VCaP (cell line): Measurements from ENCODE around the gene EPS8L3.
"Not testable (repeated sequence)": the region's sequence is repeated elsewhere in the genome, so short reads cannot be mapped to it uniquely, and the experiment has no call there.

Experiments
- H3K27ac ChIP-seq: fragments of 450-650 bp; 2 replicates; pipeline ENCODE4 v1.5.1; 2017
- CTCF ChIP-seq: fragments of 450-650 bp; conservative IDR thresholded peaks from 2 replicates; pipeline ENCODE4 v1.5.1; 2017; ENCODE audit warnings: mild to moderate bottlenecking, moderate library complexity

Gene EPS8L3

GRCh38 chr1:109714661-109715372 is 48.9 kb downstream of the EPS8L3 start:
- no peak for TF ChIP-seq CTCF
- H3K27ac ChIP-seq = no peak overlapping the region

GRCh38 chr1:109713636-109714035 is 50.1 kb downstream of the EPS8L3 start:
- TF ChIP-seq CTCF = no peak
- H3K27ac ChIP-seq = no peak overlapping the region

- no peak for TF ChIP-seq CTCF
- no peak overlapping the region for H3K27ac ChIP-seq
These were observed 51.3 kb downstream of the EPS8L3 start for GRCh38 chr1:109712321-109712864.

GRCh38 chr1:109711593-109712320 is 52.0 kb downstream of the EPS8L3 start, which contains the start of gene GSTM5:
TSS of gene GSTM5 (plus strand) at chr1:109712251. CDS start at chr1:109712313, 62 bp downstream.
- not testable (repeated sequence) for H3K27ac ChIP-seq

GRCh38 chr1:109709822-109710221 is 53.9 kb downstream of the EPS8L3 start:
- not testable (repeated sequence) for H3K27ac ChIP-seq

GRCh38 chr1:109708949-109709348 is 54.8 kb downstream of the EPS8L3 start:
- H3K27ac ChIP-seq = not testable (repeated sequence)

GRCh38 chr1:109705411-109705810 is 58.3 kb downstream of the EPS8L3 start:
- TF ChIP-seq CTCF = no peak

GRCh38 chr1:109704173-109704572 is 59.5 kb downstream of the EPS8L3 start:
- no peak overlapping the region for H3K27ac ChIP-seq
- TF ChIP-seq CTCF = no peak

More at GRCh38 chr1:109705411-109705810, 58.3 kb downstream of the EPS8L3 start:
- H3K27ac ChIP-seq = no peak overlapping the region

- not testable (repeated sequence) for H3K27ac ChIP-seq
These were observed 60.8 kb downstream of the EPS8L3 start for GRCh38 chr1:109702940-109703339.
